ENCODE data around the gene TEX29.

Gene TEX29

GRCh38 chr13:111360452-111360851, 40.0 kb downstream of the TEX29 start:
- Histone ChIP-seq H3K36me3 (ENCODE audit: insufficient read depth, low read length) (no peaks in the 10 kb centered on the region), H3K4me3 (no peak overlapping the region), H3K9me3 (ENCODE audit: low read depth, low read length) (no peaks in the 10 kb centered on the region), H3K9ac (ENCODE audit: insufficient read length) (no peak overlapping the region), H3K27ac (no peak overlapping the region)
- DNase-seq (ENCODE audit: low read depth, low spot score): no peak
- TF ChIP-seq FOXP2 (optimal IDR thresholded peaks at IDR 0.05; ENCODE audit: control extremely low read depth, extremely low read length, insufficient read depth) (no peak), POLR2AphosphoS5 (IDR thresholded peaks at IDR 0.05; ENCODE audit: borderline replicate concordance, low read depth, low read length) (no peak), EZH2 (IDR thresholded peaks at IDR 0.05) (no peak)

GRCh38 chr13:111361046-111361872, 40.8 kb downstream of the TEX29 start:
- no peak overlapping the region for H3K9ac ChIP-seq (ENCODE audit: insufficient read length)
- H3K27ac ChIP-seq: no peak overlapping the region
- DNase-seq (ENCODE audit: low read depth, low spot score): no peak
- no peak for TF ChIP-seq POLR2AphosphoS5 (IDR thresholded peaks at IDR 0.05; ENCODE audit: borderline replicate concordance, low read depth, low read length)
- no peak for TF ChIP-seq EZH2 (IDR thresholded peaks at IDR 0.05)
- TF ChIP-seq FOXP2 (optimal IDR thresholded peaks at IDR 0.05; ENCODE audit: control extremely low read depth, extremely low read length, insufficient read depth): no peak
- no peak overlapping the region for H3K4me3 ChIP-seq
- H3K9me3 ChIP-seq (ENCODE audit: low read depth, low read length): no peaks in the 10 kb centered on the region
- no peaks in the 10 kb centered on the region for H3K36me3 ChIP-seq (ENCODE audit: insufficient read depth, low read length)

- no peak overlapping the region for H3K27ac ChIP-seq
- no peaks in the 10 kb centered on the region for H3K9me3 ChIP-seq (ENCODE audit: low read depth, low read length)
- H3K4me3 ChIP-seq: no peak overlapping the region
- no peaks in the 10 kb centered on the region for H3K36me3 ChIP-seq (ENCODE audit: insufficient read depth, low read length)
- DNase-seq (ENCODE audit: low read depth, low spot score): no peak
- TF ChIP-seq POLR2AphosphoS5 (IDR thresholded peaks at IDR 0.05; ENCODE audit: borderline replicate concordance, low read depth, low read length) (no peak), EZH2 (IDR thresholded peaks at IDR 0.05) (no peak), FOXP2 (optimal IDR thresholded peaks at IDR 0.05; ENCODE audit: control extremely low read depth, extremely low read length, insufficient read depth) (no peak)
- H3K9ac ChIP-seq (ENCODE audit: insufficient read length): no peak overlapping the region
Observed at GRCh38 chr13:111361873-111362648, 41.6 kb downstream of the TEX29 start.

GRCh38 chr13:111363121-111363520, 42.7 kb downstream of the TEX29 start:
- Histone ChIP-seq H3K27ac (no peak overlapping the region), H3K4me3 (no peak overlapping the region), H3K9ac (ENCODE audit: insufficient read length) (no peak overlapping the region), H3K9me3 (ENCODE audit: low read depth, low read length) (no peaks in the 10 kb centered on the region), H3K36me3 (ENCODE audit: insufficient read depth, low read length) (no peaks in the 10 kb centered on the region)
- TF ChIP-seq FOXP2 (optimal IDR thresholded peaks at IDR 0.05; ENCODE audit: control extremely low read depth, extremely low read length, insufficient read depth) (no peak), POLR2AphosphoS5 (IDR thresholded peaks at IDR 0.05; ENCODE audit: borderline replicate concordance, low read depth, low read length) (no peak), EZH2 (IDR thresholded peaks at IDR 0.05) (no peak)
- no peak for DNase-seq (ENCODE audit: low read depth, low spot score)

- Histone ChIP-seq H3K9me3 (ENCODE audit: low read depth, low read length) (no peaks in the 10 kb centered on the region), H3K36me3 (ENCODE audit: insufficient read depth, low read length) (no peaks in the 10 kb centered on the region), H3K27ac (no peak overlapping the region), H3K4me3 (no peak overlapping the region), H3K9ac (ENCODE audit: insufficient read length) (no peak overlapping the region)
- DNase-seq (ENCODE audit: low read depth, low spot score): no peak
- no peak for TF ChIP-seq EZH2 (IDR thresholded peaks at IDR 0.05)
- TF ChIP-seq FOXP2 (optimal IDR thresholded peaks at IDR 0.05; ENCODE audit: control extremely low read depth, extremely low read length, insufficient read depth): no peak
- TF ChIP-seq POLR2AphosphoS5 (IDR thresholded peaks at IDR 0.05; ENCODE audit: borderline replicate concordance, low read depth, low read length): no peak
Observed at GRCh38 chr13:111363591-111363990, 43.1 kb downstream of the TEX29 start.

- no peak overlapping the region for H3K4me3 ChIP-seq
- DNase-seq (ENCODE audit: low read depth, low spot score): no peak
- no peaks in the 10 kb centered on the region for H3K9me3 ChIP-seq (ENCODE audit: low read depth, low read length)
- H3K9ac ChIP-seq (ENCODE audit: insufficient read length): no peak overlapping the region
- H3K27ac ChIP-seq: no peak overlapping the region
- H3K36me3 ChIP-seq (ENCODE audit: insufficient read depth, low read length): no peaks in the 10 kb centered on the region
- TF ChIP-seq FOXP2 (optimal IDR thresholded peaks at IDR 0.05; ENCODE audit: control extremely low read depth, extremely low read length, insufficient read depth) (no peak), EZH2 (IDR thresholded peaks at IDR 0.05) (no peak), POLR2AphosphoS5 (IDR thresholded peaks at IDR 0.05; ENCODE audit: borderline replicate concordance, low read depth, low read length) (no peak)
Observed at GRCh38 chr13:111365149-111366005, 44.9 kb downstream of the TEX29 start.

GRCh38 chr13:111367340-111367739, 46.9 kb downstream of the TEX29 start:
- TF ChIP-seq EZH2 (IDR thresholded peaks at IDR 0.05) (no peak), FOXP2 (optimal IDR thresholded peaks at IDR 0.05; ENCODE audit: control extremely low read depth, extremely low read length, insufficient read depth) (no peak), POLR2AphosphoS5 (IDR thresholded peaks at IDR 0.05; ENCODE audit: borderline replicate concordance, low read depth, low read length) (no peak)
- Histone ChIP-seq H3K9me3 (ENCODE audit: low read depth, low read length) (no peaks in the 10 kb centered on the region), H3K4me3 (no peak overlapping the region), H3K36me3 (ENCODE audit: insufficient read depth, low read length) (no peaks in the 10 kb centered on the region), H3K27ac (no peak overlapping the region), H3K9ac (ENCODE audit: insufficient read length) (no peak overlapping the region)
- DNase-seq (ENCODE audit: low read depth, low spot score): no peak

GRCh38 chr13:111368091-111368490, 47.6 kb downstream of the TEX29 start:
- DNase-seq (ENCODE audit: low read depth, low spot score): no peak
- no peak for TF ChIP-seq POLR2AphosphoS5 (IDR thresholded peaks at IDR 0.05; ENCODE audit: borderline replicate concordance, low read depth, low read length)
- TF ChIP-seq EZH2 (IDR thresholded peaks at IDR 0.05): no peak
- H3K9me3 ChIP-seq (ENCODE audit: low read depth, low read length): no peaks in the 10 kb centered on the region

More at GRCh38 chr13:111368091-111368490, 47.6 kb downstream of the TEX29 start:
- no peaks in the 10 kb centered on the region for H3K36me3 ChIP-seq (ENCODE audit: insufficient read depth, low read length)
- H3K27ac ChIP-seq: no peak overlapping the region
- H3K9ac ChIP-seq (ENCODE audit: insufficient read length): no peak overlapping the region
- no peak overlapping the region for H3K4me3 ChIP-seq

Data from SK-N-MC (cell line).